GM10847 (cell line): Measurements from ENCODE around the gene NOSIP.

ENCODE experiments used
- POLR2A ChIP-seq: IDR thresholded peaks from 2 replicates; pipeline ENCODE4 v1.6.1; 2011; ENCODE audit not compliant: insufficient read length; ENCODE audit errors: extremely low read depth

NOSIP gene

DNA sequence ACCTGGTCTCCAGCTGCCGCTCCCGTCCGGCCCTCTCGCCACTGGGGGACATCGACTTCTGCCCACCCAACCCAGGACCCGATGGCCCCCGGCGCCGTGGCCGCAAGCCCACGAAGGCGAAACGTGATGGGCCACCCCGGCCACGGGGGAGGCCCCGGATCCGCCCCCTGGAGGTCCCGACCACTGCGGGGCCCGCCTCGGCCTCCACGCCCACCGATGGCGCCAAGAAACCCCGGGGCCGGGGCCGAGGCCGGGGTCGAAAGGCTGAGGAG lies 17.3 kb upstream of the NOSIP start:
- no peak for TF ChIP-seq POLR2A

- no peak for TF ChIP-seq POLR2A
Measured at GRCh38 chr19:49596954-49597702, 16.8 kb upstream of the NOSIP start.

- TF ChIP-seq POLR2A = no peak
Measured at GRCh38 chr19:49596407-49596806, 16.1 kb upstream of the NOSIP start.

DNA sequence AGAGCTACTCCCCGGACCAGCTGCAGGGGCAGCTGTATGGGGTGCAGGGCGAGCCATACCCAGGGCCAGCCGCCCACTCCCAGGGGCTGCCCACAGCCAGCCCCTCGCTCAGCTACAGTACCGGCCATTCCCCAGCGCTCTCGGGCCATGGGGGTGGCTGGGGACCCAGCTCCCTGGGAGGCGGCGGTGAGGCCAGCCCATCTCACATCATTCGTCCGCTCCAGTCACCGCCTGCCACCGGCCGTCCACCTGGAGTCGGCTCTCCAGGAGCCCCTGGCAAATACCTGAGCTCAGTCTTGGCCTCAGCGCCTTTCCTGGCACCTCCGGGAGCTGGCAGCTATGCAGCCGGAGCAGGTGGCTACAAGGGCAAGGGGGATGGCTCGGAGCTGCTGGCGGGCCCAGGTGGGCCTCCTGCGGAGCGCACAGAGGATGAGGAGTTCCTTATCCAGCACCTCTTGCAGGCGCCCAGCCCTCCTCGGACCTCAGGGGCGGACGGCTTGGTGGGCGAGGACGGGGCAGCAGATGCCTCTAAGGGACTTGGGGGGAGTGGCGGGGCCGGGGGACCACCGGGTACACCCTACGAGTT lies 15.6 kb upstream of the NOSIP start:
- TF ChIP-seq POLR2A = no peak

- no peak for TF ChIP-seq POLR2A
Measured at GRCh38 chr19:49594993-49595818, 14.8 kb upstream of the NOSIP start.

GRCh38 chr19:49594157-49594992 lies 14.0 kb upstream of the NOSIP start:
- TF ChIP-seq POLR2A = no peak

DNA sequence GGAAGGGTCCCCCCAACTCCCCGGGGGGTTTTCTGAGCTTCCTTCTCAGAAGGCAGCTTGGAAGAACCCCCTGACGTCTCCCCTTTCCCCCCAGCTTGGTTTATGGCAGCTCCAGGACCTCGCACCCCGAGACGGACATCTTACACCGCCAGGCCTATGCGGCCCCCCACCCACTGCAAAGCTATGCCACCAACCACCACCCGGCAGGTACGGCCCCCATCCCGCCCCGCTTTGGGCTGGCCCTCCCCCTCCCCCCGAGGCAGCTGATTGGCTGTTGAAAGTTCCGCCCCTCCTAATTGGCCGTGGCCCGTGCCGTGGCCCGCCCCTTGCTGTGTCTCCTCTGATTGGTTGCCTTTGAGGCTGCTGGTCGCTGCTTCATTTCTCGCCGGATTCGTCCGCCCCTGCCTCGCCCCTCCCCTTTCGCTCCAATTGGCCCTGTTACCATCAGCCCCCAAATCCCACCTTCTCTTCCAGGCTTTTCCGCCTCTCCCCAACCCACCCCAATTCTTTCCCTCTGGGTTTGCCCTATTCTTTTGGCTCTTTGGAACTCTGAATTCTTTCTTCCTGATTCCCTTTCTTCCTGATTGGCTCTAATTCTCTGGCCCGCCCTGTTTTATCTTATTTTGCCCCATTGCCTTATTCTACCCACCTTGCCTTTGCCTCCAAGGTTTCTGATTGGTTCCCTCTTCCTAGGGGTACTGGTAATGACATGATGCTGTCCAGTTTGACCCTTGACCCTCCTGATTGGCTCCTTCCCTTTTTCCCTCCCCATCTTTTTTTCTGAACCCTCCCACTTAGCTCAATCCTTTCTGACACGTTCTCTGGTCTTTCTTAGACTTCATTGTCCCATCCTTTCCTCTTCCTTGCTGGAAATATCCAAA lies 13.1 kb upstream of the NOSIP start:
- TF ChIP-seq POLR2A = no peak

GRCh38 chr19:49592486-49593232 lies 12.3 kb upstream of the NOSIP start:
- no peak for TF ChIP-seq POLR2A

- no peak for TF ChIP-seq POLR2A
Measured at GRCh38 chr19:49591731-49592485, 11.6 kb upstream of the NOSIP start.

GRCh38 chr19:49590971-49591730 lies 10.8 kb upstream of the NOSIP start, which contains the start of gene PRR12:
PRR12 (plus strand) TSS chr19:49591182; CDS start chr19:49591655, 473 bp downstream.
- peak; percentile 37 for TF ChIP-seq POLR2A

DNA sequence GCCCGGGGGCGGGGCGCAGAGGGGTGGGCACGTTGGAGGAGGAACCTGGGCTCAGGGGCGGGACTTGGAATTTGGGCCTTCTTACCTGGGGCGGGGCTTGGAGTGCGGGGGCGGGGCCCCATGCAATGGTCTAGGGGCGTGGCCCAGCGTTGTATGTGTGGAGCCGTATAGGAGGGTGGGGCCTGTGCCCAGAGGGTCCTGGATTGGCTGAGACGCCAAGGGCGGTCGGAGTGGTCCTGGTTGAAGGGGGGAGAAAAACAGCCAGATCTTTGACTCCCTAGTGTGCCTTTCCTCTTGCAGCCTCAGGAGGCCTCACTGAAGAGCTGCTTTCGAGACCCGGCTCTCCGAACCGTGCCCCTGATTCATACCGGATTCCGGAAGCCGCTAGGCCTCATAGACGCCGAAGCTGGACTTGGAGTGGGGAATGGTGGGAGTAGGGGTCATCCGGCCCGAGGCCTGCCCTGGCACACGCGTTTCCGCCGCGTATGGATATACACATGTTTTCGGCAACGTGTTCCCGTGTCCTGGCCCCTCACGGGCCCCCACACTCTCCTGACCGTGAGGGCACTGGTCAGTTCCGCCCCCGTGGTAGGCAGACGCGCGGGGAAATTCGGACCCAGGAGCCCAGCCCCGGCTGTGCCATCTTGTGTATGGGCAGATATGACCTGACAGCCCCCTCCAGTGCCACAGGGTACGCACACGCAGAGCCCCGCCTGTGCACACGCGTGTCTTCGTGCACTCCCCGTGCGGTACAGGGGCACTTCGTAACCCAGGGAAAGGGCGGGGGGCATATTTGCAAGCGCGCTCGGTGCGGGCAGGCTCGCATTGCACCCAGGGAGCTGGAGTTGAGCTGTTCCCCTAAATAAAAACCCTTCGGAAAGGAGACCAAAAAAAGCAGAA lies 10.0 kb upstream of the NOSIP start:
- peak; percentile 74 for TF ChIP-seq POLR2A

DNA sequence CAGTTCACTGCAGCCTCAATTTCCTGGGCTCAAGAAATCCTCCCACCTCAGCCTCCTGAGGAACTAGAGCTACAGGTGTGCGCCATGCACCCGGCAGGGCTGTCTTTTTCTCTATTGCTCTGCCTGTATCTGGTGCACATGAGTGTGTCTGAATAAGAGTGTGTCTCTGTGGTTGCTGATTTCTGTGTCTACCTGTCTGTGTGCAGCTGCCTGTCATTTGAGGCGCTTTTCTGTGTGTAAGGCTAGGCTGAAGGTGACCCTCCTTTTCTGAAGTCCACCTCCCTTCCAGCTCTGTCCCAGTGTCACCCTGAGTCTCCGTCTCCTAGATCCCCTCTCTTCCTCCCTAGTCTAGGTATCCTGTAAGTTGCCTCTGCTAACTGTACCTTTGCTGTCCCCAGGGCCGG lies 9.1 kb upstream of the NOSIP start:
- no peak for TF ChIP-seq POLR2A
